Parathyroid adenoma (tissue), 2 donors: ENCODE measurements around the gene CDC42EP2.

Experiments used
- H2AFZ ChIP-seq: fragments of 300-600 bp; sonication (generic); one replicate; pipeline ENCODE4 v1.7.0; 2017; ENCODE audit warnings: antibody characterized with exemption, mild to moderate bottlenecking
- H3K27ac ChIP-seq: fragments of 300-600 bp; sonication (generic); one replicate; pipeline ENCODE4 v1.7.0; 2017
- H3K27me3 ChIP-seq: fragments of 300-600 bp; sonication (generic); one replicate; pipeline ENCODE4 v1.7.0; 2017; ENCODE audit warnings: low read length; ENCODE audit not compliant: control insufficient read depth, insufficient read depth
- H3K36me3 ChIP-seq: fragments of 300-600 bp; sonication (generic); one replicate; pipeline ENCODE4 v1.7.0; 2017; ENCODE audit warnings: low read length; ENCODE audit not compliant: control insufficient read depth, insufficient read depth
- H3K4me1 ChIP-seq: fragments of 300-600 bp; sonication (generic); one replicate; pipeline ENCODE4 v1.7.0; 2017; ENCODE audit warnings: control low read depth
- H3K4me2 ChIP-seq: fragments of 300-600 bp; sonication (generic); one replicate; pipeline ENCODE4 v1.7.0; 2017; ENCODE audit warnings: low read length
- H3K4me3 ChIP-seq: fragments of 300-600 bp; sonication (generic); one replicate; pipeline ENCODE4 v1.7.0; 2017; ENCODE audit warnings: low read depth, low read length
- H3K79me2 ChIP-seq: fragments of 300-600 bp; sonication (generic); one replicate; pipeline ENCODE4 v1.7.0; 2017; ENCODE audit warnings: control low read depth
- H3K9ac ChIP-seq: fragments of 300-600 bp; sonication (generic); one replicate; pipeline ENCODE4 v1.7.0; 2017; ENCODE audit warnings: mild to moderate bottlenecking
- H3K9me3 ChIP-seq: fragments of 300-600 bp; sonication (generic); one replicate; pipeline ENCODE4 v1.7.0; 2017; ENCODE audit warnings: low read length; ENCODE audit not compliant: control insufficient read depth
- TF ChIP-seq, protein P1 (sequence below): fragments of 300-600 bp; sonication (generic); IDR thresholded peaks from one replicate; pipeline ENCODE4 v1.7.0; 2017; ENCODE audit warnings: antibody characterized with exemption, mild to moderate bottlenecking
- donor health status: primary hyperparathyroidism.

The CDC42EP2 gene

DNA sequence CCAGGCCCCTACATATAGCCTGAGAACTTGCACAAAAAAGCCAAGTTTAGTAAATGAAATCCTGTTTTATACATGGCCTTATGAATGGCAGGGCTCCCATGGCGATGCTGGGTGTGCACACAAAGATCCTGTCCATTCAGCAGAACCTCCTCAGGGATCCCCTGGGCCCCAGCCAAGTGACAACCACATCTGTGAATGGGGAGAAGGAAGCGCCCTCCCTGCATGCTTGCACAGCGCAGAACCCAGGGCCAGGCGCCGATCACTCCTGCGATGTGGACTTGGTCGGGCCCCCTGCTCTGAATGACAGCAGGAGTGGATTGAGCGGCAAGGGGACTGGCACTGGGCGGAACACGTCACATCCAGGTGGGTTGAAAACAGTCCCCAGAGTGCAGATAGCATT is 4.5 kb upstream of the CDC42EP2 start:
- Histone ChIP-seq H3K36me3 (no peaks in the 10 kb centered on the region), H2AFZ (no peak overlapping the region), H3K9ac (no peak overlapping the region), H3K4me2 (no peak overlapping the region), H3K27me3 (no peaks in the 10 kb centered on the region), H3K4me1 (peaks cover 5% of the 10 kb centered on the region), H3K27ac (no peak overlapping the region), H3K79me2 (no peaks in the 10 kb centered on the region), H3K4me3 (no peak overlapping the region), H3K9me3 (no peaks in the 10 kb centered on the region)
- TF ChIP-seq, protein P1, sequence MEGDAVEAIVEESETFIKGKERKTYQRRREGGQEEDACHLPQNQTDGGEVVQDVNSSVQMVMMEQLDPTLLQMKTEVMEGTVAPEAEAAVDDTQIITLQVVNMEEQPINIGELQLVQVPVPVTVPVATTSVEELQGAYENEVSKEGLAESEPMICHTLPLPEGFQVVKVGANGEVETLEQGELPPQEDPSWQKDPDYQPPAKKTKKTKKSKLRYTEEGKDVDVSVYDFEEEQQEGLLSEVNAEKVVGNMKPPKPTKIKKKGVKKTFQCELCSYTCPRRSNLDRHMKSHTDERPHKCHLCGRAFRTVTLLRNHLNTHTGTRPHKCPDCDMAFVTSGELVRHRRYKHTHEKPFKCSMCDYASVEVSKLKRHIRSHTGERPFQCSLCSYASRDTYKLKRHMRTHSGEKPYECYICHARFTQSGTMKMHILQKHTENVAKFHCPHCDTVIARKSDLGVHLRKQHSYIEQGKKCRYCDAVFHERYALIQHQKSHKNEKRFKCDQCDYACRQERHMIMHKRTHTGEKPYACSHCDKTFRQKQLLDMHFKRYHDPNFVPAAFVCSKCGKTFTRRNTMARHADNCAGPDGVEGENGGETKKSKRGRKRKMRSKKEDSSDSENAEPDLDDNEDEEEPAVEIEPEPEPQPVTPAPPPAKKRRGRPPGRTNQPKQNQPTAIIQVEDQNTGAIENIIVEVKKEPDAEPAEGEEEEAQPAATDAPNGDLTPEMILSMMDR: no peak

GRCh38 chr11:65310736-65311135 is 3.9 kb upstream of the CDC42EP2 start:
- no peaks in the 10 kb centered on the region for H3K9me3 ChIP-seq
- no peak overlapping the region for H3K4me2 ChIP-seq
- no peak overlapping the region for H2AFZ ChIP-seq
- no peaks in the 10 kb centered on the region for H3K36me3 ChIP-seq
- no peak overlapping the region for H3K27ac ChIP-seq
- no peak overlapping the region for H3K9ac ChIP-seq
- H3K4me1 ChIP-seq: peaks cover 5% of the 10 kb centered on the region
- TF ChIP-seq, protein P1: no peak
- H3K4me3 ChIP-seq: no peak overlapping the region
- H3K79me2 ChIP-seq: no peaks in the 10 kb centered on the region
- H3K27me3 ChIP-seq: no peaks in the 10 kb centered on the region

DNA sequence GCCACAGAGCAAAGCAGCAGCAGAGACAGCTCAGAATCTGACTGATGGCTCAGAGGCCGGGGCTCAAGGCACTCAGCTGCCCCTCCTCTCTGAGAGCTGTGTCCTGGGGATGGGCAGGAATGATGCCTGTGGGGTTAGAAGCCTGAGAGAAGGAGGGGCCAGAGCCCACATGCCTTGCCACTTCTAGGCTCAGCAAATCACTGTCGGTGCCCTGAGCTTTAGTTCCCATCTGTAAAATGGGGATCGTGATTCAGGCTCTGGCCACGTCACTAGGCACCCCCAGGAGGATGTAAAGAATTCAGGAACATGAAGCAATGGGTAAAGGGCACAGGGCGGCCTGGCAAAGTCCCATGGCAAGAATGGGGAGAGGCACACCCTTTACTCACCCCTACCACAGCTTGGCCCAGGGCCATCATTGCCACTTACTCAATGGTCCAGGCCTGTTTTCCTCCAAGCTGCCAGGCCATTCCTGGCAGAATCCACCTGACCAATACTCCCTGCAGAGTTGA is 3.4 kb upstream of the CDC42EP2 start:
- TF ChIP-seq, protein P1: no peak
- no peaks in the 10 kb centered on the region for H3K9me3 ChIP-seq
- H3K36me3 ChIP-seq: no peaks in the 10 kb centered on the region
- H3K4me2 ChIP-seq: no peak overlapping the region
- no peak overlapping the region for H3K9ac ChIP-seq
- no peaks in the 10 kb centered on the region for H3K27me3 ChIP-seq
- no peak overlapping the region for H3K27ac ChIP-seq
- H3K4me1 ChIP-seq: peaks cover 5% of the 10 kb centered on the region
- H2AFZ ChIP-seq: no peak overlapping the region
- H3K79me2 ChIP-seq: no peaks in the 10 kb centered on the region
- H3K4me3 ChIP-seq: no peak overlapping the region

- Histone ChIP-seq H3K4me2 (peak overlapping the region; percentile 74), H3K4me1 (peaks cover 1% of the 10 kb centered on the region), H3K9ac (no peak overlapping the region), H2AFZ (peak overlapping the region; percentile 79), H3K4me3 (peak overlapping the region; percentile 73), H3K79me2 (no peaks in the 10 kb centered on the region), H3K27ac (peak overlapping the region; percentile 79), H3K9me3 (no peaks in the 10 kb centered on the region), H3K27me3 (no peaks in the 10 kb centered on the region), H3K36me3 (no peaks in the 10 kb centered on the region)
- TF ChIP-seq, protein P1: peak; percentile 88
Measured at GRCh38 chr11:65315204-65315865, 669 bp downstream of the CDC42EP2 start.

DNA sequence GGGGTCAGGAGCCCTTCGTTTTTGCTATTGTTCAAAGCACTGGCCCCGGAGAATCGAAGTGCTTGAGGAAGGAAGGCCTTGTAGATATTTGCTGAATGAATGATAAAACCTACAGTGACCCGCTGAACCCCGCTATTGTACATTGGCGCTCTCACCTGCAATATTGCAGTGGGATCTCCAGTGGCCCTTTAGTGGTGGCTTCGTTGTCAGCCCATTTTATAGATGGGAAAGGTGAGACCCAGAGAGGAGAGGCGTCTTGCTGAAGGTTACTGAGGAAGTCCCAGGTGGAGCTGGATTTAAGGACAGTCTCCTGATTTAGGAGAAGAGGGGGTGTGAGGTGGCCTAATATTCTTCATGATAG is 1.2 kb downstream of the CDC42EP2 start:
- TF ChIP-seq, protein P1: no peak
- peak overlapping the region; percentile 73 for H3K4me3 ChIP-seq
- peak overlapping the region; percentile 36 for H3K27ac ChIP-seq
- no peaks in the 10 kb centered on the region for H3K79me2 ChIP-seq
- H3K9me3 ChIP-seq: no peaks in the 10 kb centered on the region
- H3K4me2 ChIP-seq: peak overlapping the region; percentile 74
- H2AFZ ChIP-seq: peak overlapping the region; percentile 79
- no peaks in the 10 kb centered on the region for H3K36me3 ChIP-seq
- H3K9ac ChIP-seq: no peak overlapping the region
- no peaks in the 10 kb centered on the region for H3K4me1 ChIP-seq
- no peaks in the 10 kb centered on the region for H3K27me3 ChIP-seq
